GM12878 (cell line): ENCODE data around the gene AGAP1. TPM values are rescaled to one million over a fixed set of nuclear protein-coding genes. Genes with fewer than 3 reads are reported as not detected.

ENCODE experiments used
- ATAC-seq: fragments of 200-7000 bp; cut with Tn5 transposase; 3 replicates; pipeline ENCODE4 v1.9.1; 2020; ENCODE audit warnings: mild to moderate bottlenecking, moderate library complexity
- BruUV-seq: library from RNA; stranded (reverse); fragments of 400-500 nt; replicated peaks from 2 replicates; lab custom pipeline; 2021; lab: Mats Ljungman, UMichigan
- CTCF ChIA-PET: fragments of 300-600 bp; sonication (Branson Sonifier 250); formaldehyde crosslinking; extraction: SDS; loops from one replicate; lab custom pipeline; 2021; ENCODE audit warnings: inconsistent platforms; lab: Yijun Ruan, JAX
- POLR2A ChIA-PET: fragments of 350-600 bp; formaldehyde crosslinking; extraction: SDS; loops from one replicate; lab custom pipeline; 2021; ENCODE audit warnings: inconsistent platforms; lab: Charles Lee
- RAD21 ChIA-PET: fragments of 300-600 bp; sonication (Branson Sonifier 250); formaldehyde crosslinking; loops from one replicate; lab custom pipeline; 2023; ENCODE audit warnings: antibody characterized with exemption; ENCODE audit not compliant: unreplicated experiment; lab: Charles Lee
- SMC1A ChIA-PET: fragments of 300-600 bp; sonication (Branson Sonifier 250); formaldehyde crosslinking; loops from one replicate; lab custom pipeline; 2023; ENCODE audit not compliant: unreplicated experiment, uncharacterized antibody; lab: Charles Lee
- DNase-seq: peaks from one replicate; pipeline ENCODE4 v3.0.0-alpha.2; 2011; ENCODE audit warnings: low read depth, low spot score
- FAIRE-seq: peaks from 3 replicates; lab custom pipeline; 2011; peaks lifted over from hg19 to GRCh38; lab: Jason Lieb, UNC
- H2AFZ ChIP-seq: 2 replicates; pipeline ENCODE4 v1.6.0; 2011; ENCODE audit warnings: low read depth, low read length, control low read depth; ENCODE audit not compliant: control insufficient read depth
- H3K27ac ChIP-seq: 2 replicates; pipeline ENCODE4 v1.5.1; 2011; ENCODE audit warnings: control low read depth; ENCODE audit not compliant: control insufficient read depth, insufficient read depth
- H3K27me3 ChIP-seq, 2 experiments: replicated peaks in 1 of 2; 2 replicates each; pipeline versions ENCODE4 v1.6.0 to v1.6.1; 2011; ENCODE audit warnings: low read length in 1 of 2; ENCODE audit not compliant: control insufficient read depth in 2 of 2, insufficient read depth in 2 of 2
- H3K36me3 ChIP-seq, 2 experiments: 2 replicates each; pipeline ENCODE4 v1.5.1; 2011; ENCODE audit warnings: low read length in 1 of 2; ENCODE audit not compliant: control insufficient read depth in 2 of 2, insufficient read depth in 2 of 2
- H3K4me1 ChIP-seq: 2 replicates; pipeline ENCODE4 v1.6.1; 2011; ENCODE audit warnings: mild to moderate bottlenecking, low read length, moderate library complexity, mixed read lengths; ENCODE audit not compliant: control insufficient read depth, insufficient read depth
- H3K4me2 ChIP-seq: 2 replicates; pipeline ENCODE4 v1.6.0; 2011; ENCODE audit warnings: control low read depth; ENCODE audit not compliant: control insufficient read depth, insufficient read depth
- H3K4me3 ChIP-seq: fragments of 200-600 bp; sonication (generic); 2 replicates; pipeline ENCODE4 v1.5.1; 2016
- H3K79me2 ChIP-seq: 2 replicates; pipeline ENCODE4 v1.6.0; 2011; ENCODE audit warnings: low read length; ENCODE audit not compliant: control insufficient read depth, insufficient read depth
- H3K9ac ChIP-seq: 2 replicates; pipeline ENCODE4 v1.8.0; 2011; ENCODE audit warnings: low read length, control low read depth, mixed read lengths; ENCODE audit not compliant: control insufficient read depth, insufficient read depth
- H3K9me3 ChIP-seq: replicated peaks from 3 replicates; pipeline ENCODE4 v1.5.1; 2011; ENCODE audit warnings: mild to moderate bottlenecking, low read length; ENCODE audit not compliant: control insufficient read depth, insufficient read depth
- H4K20me1 ChIP-seq: 2 replicates; pipeline ENCODE4 v1.6.0; 2011; ENCODE audit not compliant: control insufficient read depth, insufficient read depth
- BHLHE40 ChIP-seq, 2 experiments: fragments of 450-650 bp in 1 of 2; IDR thresholded peaks; 2 replicates each; pipeline ENCODE4 v1.6.1; 2011 to 2017; ENCODE audit warnings: low read depth in 2 of 2, borderline replicate concordance in 1 of 2, improper control_type of control experiment in 1 of 2, low read length in 1 of 2, mild to moderate bottlenecking in 1 of 2
- CHD1 ChIP-seq: IDR thresholded peaks from 2 replicates; pipeline ENCODE4 v1.6.1; 2012; ENCODE audit warnings: low read depth, low read length, improper control_type of control experiment
- CREB1 ChIP-seq: IDR thresholded peaks from 2 replicates; pipeline ENCODE4 v1.6.1; 2012; ENCODE audit warnings: low read depth, mild to moderate bottlenecking, inconsistent platforms
- IRF4 ChIP-seq: IDR thresholded peaks from 2 replicates; pipeline ENCODE4 v1.6.1; 2011; ENCODE audit warnings: low read depth, low read length
- JUNB ChIP-seq: IDR thresholded peaks from 2 replicates; pipeline ENCODE4 v1.6.1; 2016; ENCODE audit warnings: antibody characterized with exemption, mild to moderate bottlenecking
- PBX3 ChIP-seq: IDR thresholded peaks from 2 replicates; pipeline ENCODE4 v1.6.1; 2011; ENCODE audit warnings: mild to moderate bottlenecking, low read depth, low read length, moderate library complexity; ENCODE audit not compliant: insufficient replicate concordance
- PML ChIP-seq: IDR thresholded peaks from 2 replicates; pipeline ENCODE4 v1.6.1; 2012; ENCODE audit warnings: low read length, inconsistent platforms
- SMC3 ChIP-seq: IDR thresholded peaks from 2 replicates; pipeline ENCODE4 v1.6.1; 2011; ENCODE audit warnings: low read length, improper control_type of control experiment, borderline replicate concordance
- SREBF1 ChIP-seq: IDR thresholded peaks from 2 replicates; pipeline ENCODE4 v1.6.1; 2012; ENCODE audit warnings: mild to moderate bottlenecking, low read length
- TCF3 ChIP-seq: IDR thresholded peaks from 2 replicates; pipeline ENCODE4 v1.6.1; 2012; ENCODE audit warnings: low read depth, mild to moderate bottlenecking, low read length, borderline replicate concordance; ENCODE audit not compliant: insufficient read depth
- WGBS: methylation state at CpG from one replicate; pipeline ENCODE4 v1.1.6; 2016; ENCODE audit warnings: low lambda C conversion rate; ENCODE audit not compliant: insufficient replicate concordance, insufficient coverage; ENCODE audit errors: missing lambda C conversion rate; 5-methylcytosine and 5-hydroxymethylcytosine counted together
- in situ Hi-C: fragments of 300-500 bp; cut with MboI; formaldehyde crosslinking; loops from 9 replicates; pipeline ENCODE4 v1.14.3; 2018; ENCODE audit warnings: mixed read lengths
- intact Hi-C: fragments of 100-400 bp; cut with micrococcal nuclease; formaldehyde crosslinking; loops from one replicate; pipeline ENCODE4 v1.14.2; 2022; ENCODE audit not compliant: unreplicated experiment
- polyA plus RNA-seq, 11 experiments: library from polyadenylated mRNA; depleted of rRNA in 4 of 11; unstranded in 6 of 11; stranded (reverse) in 5 of 11; fragments of >200 nt; fragmentation: Nextera tagmentation in 4 of 11; fragmentation: Illumina TruSeq in 1 of 11; extraction: Ambion mirVana in 4 of 11; extraction: Trizol in 1 of 11; gene quantifications; 1 replicate in 1 of 11; 2 replicates in 10 of 11; pipeline versions ENCODE4 v1.2.1 to v1.2.3, GENCODE V29; 2011 to 2016; ENCODE audit warnings: inconsistent platforms in 2 of 11, missing spikeins in 2 of 11, low read depth in 1 of 11
- total RNA-seq, 4 experiments: library from RNA; depleted of rRNA in 3 of 4; stranded (reverse); fragments of >200 nt in 3 of 4; fragmentation: Illumina TruSeq in 1 of 4; extraction: Trizol in 1 of 4; gene quantifications; 2 replicates each; pipeline versions ENCODE4 v1.2.1 to v1.2.3, GENCODE V29; 2013 to 2021
- TF ChIP-seq, protein P1 (sequence below): IDR thresholded peaks from 2 replicates; pipeline ENCODE4 v1.6.1; 2012; ENCODE audit warnings: low read length, inconsistent platforms

Gene AGAP1
- total and polyA plus RNA-seq, 10 of the 15 experiments (the other 5 are each of a cell fraction or from before 2014, with no cell fraction given), result 0.05 to 0.15 (median 0.06) TPM; not detected in 7

DNA sequence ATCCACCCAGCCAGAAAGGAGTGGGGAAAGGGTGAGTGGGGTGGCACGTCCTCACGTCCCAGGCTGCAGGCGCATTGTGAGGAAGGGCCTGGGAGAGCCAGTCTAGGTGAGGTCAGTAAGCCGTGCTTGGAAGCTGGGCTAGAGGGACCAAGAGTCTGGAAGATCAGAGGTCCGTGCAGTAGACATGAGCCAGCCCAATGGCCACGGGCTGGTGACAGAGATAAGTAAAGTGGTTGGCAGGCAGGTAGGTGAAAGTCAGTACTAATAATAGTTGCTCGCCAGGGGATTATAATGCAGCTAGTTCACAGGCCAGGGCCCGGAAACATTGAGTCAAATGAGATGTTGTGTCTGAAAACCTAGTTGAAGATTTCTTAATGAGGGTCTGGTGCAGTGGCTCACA, 541.1 kb downstream of the AGAP1 start:
- Histone ChIP-seq H3K4me3 (no peak overlapping the region), H3K4me2 (no peak overlapping the region), H2AFZ (no peak overlapping the region), H3K36me3 (no peaks in the 10 kb centered on the region), H4K20me1 (no peaks in the 10 kb centered on the region), H3K27me3 (no peaks in the 10 kb centered on the region), H3K79me2 (no peaks in the 10 kb centered on the region), H3K9me3 (no peaks in the 10 kb centered on the region; the same call in 2 of the 3 replicates), H3K4me1 (no peaks in the 10 kb centered on the region), H3K9ac (no peak overlapping the region), H3K27ac (no peak overlapping the region)
- TF ChIP-seq SREBF1, result no peak
- TF ChIP-seq CREB1, result no peak
- TF ChIP-seq, protein P1, sequence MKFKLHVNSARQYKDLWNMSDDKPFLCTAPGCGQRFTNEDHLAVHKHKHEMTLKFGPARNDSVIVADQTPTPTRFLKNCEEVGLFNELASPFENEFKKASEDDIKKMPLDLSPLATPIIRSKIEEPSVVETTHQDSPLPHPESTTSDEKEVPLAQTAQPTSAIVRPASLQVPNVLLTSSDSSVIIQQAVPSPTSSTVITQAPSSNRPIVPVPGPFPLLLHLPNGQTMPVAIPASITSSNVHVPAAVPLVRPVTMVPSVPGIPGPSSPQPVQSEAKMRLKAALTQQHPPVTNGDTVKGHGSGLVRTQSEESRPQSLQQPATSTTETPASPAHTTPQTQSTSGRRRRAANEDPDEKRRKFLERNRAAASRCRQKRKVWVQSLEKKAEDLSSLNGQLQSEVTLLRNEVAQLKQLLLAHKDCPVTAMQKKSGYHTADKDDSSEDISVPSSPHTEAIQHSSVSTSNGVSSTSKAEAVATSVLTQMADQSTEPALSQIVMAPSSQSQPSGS, result no peak
- TF ChIP-seq TCF3, result no peak
- no peak for TF ChIP-seq CHD1
- TF ChIP-seq BHLHE40 (IDR thresholded peaks at IDR 0.05; ENCODE audit: borderline replicate concordance in 1 of 2, low read depth in 2 of 2, low read length in 1 of 2), result no peak
- no peak for TF ChIP-seq PBX3
- TF ChIP-seq SMC3, result no peak
- TF ChIP-seq PML, result no peak
- TF ChIP-seq JUNB, result no peak
- no peak for TF ChIP-seq IRF4
- POLR2A ChIA-PET, result no interaction called here
- in situ Hi-C loops (no loop called here), intact Hi-C loops (no loop called here)
- 11% methylated on average over 8 of the region's 8 CpGs for whole genome bisulfite sequencing
- SMC1A ChIA-PET, result no interaction called here
- CTCF ChIA-PET, result no interaction called here
- RAD21 ChIA-PET, result no interaction called here
- ATAC-seq (no peak), FAIRE-seq (no peak), DNase-seq (no peak)
- no TSS peak for BruUV-seq
